GM21381 (cell line): Measurements from ENCODE around the gene EPHA8.

Experiments used
- ATAC-seq: cut with Tn5 transposase; IDR thresholded peaks from one replicate; pipeline ENCODE4 v1.9.1; 2021; ENCODE audit warnings: mild to moderate bottlenecking, moderate library complexity; ENCODE audit not compliant: unreplicated experiment

The EPHA8 gene

DNA sequence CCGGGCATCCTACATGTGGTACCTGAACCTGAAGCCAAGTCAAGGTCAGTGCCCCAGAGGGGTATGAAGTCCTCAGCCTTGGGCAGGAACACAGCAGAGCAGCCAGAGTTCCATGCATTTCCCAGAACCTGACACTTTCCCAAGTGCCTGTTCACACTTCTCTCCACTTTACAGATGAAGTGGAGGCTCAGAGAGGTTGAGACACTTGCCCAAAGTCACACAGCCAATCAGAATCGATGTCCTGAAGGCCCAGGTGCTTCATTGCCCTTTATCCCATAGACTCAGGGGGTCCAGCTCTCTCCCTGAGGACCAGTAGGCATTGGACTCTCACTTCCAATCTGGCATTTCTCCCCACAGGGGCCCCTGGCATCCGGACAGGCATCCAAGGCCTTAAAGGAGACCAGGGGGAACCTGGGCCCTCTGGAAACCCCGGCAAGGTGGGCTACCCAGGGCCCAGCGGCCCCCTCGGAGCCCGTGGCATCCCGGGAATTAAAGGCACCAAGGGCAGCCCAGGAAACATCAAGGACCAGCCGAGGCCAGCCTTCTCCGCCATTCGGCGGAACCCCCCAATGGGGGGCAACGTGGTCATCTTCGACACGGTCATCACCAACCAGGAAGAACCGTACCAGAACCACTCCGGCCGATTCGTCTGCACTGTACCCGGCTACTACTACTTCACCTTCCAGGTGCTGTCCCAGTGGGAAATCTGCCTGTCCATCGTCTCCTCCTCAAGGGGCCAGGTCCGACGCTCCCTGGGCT, 75.4 kb downstream of the EPHA8 start:
- ATAC-seq: no peak

DNA sequence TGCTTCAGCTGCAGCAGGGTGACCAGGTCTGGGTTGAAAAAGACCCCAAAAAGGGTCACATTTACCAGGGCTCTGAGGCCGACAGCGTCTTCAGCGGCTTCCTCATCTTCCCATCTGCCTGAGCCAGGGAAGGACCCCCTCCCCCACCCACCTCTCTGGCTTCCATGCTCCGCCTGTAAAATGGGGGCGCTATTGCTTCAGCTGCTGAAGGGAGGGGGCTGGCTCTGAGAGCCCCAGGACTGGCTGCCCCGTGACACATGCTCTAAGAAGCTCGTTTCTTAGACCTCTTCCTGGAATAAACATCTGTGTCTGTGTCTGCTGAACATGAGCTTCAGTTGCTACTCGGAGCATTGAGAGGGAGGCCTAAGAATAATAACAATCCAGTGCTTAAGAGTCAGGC, 76.0 kb downstream of the EPHA8 start:
- ATAC-seq: no peak

GRCh38 chr1:22641247-22641646, 78.0 kb downstream of the EPHA8 start:
- no peak for ATAC-seq

DNA sequence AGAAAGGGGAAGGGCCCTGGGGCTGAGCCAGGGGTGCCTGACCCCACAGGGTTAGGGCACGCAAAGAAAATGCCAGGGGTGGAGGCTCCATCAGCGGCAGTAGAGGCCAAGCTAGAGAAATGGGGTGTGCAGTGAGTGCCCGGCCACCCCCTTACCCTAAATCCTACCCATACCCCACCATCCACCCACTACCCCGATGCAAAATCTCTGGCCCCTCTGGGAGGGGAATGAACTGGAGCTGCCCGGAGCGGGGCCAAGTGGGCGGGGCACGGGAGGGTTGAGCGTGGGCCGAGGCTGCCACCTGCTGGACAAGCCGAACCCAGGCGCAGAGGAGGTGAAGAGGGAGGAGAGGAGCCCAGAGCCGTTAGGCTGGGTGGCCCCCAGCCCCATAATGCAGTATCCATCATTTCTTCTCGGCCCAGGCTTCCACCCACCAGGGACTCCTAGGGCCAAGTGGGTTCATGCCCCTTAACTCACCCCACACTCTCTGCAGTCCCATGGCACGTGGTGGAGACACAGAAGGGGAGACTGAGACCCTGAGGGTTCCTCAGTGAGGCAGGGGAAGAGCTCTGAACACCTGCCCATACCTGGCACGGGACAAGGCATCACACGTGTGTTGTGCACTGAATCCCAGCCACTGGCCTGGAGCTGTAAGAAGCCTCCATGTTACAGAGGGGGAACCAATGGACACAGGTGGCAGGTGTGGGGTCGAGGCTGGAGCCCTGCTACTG, 78.8 kb downstream of the EPHA8 start:
- no peak for ATAC-seq

- no peak for ATAC-seq
Measured at GRCh38 chr1:22643381-22643780, 80.1 kb downstream of the EPHA8 start, which contains the start of gene C1QC. C1QC (plus strand) TSS chr1:22643633; CDS start chr1:22644024, 391 bp downstream.

DNA sequence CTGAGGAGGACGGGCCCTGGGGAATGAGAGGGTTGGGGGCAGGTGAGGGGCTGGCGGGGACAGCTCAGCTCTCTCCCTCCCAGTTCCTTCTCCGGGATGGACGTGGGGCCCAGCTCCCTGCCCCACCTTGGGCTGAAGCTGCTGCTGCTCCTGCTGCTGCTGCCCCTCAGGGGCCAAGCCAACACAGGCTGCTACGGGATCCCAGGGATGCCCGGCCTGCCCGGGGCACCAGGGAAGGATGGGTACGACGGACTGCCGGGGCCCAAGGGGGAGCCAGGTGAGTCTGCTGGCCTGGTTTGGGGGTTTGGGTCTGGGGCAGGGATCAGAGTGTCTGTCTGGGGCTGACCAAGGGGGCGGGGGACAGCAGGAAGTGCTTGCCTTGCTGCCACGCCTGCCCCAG, 80.6 kb downstream of the EPHA8 start:
- no peak for ATAC-seq

- ATAC-seq: no peak
Measured at GRCh38 chr1:22645931-22646330, 82.6 kb downstream of the EPHA8 start.

- no peak for ATAC-seq
Measured at GRCh38 chr1:22646384-22646783, 83.1 kb downstream of the EPHA8 start.

DNA sequence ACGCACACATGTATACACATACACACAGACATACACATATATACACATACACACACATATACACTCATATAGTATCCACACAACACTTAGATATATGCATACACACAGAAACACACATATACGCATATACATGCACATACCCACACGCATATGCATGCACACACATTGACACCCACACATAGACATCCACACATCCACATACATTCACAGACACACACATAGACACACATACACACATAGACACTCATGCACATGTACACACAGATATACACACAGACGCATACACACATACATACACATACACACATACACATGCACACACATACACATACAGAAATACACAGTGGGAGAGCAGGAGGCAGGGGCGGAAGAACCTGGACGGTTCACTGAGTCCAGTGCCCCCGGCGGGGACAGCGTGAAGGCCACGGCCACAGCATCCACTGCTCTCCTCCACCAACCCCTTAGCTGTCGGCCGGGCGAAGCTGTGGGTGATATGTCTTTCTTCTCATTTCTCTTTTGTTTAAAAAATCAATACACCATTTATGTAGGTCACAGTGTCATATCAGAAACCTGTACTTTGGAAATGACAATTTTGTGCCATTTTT, 86.9 kb downstream of the EPHA8 start:
- ATAC-seq: no peak

GRCh38 chr1:22651941-22652856, 88.9 kb downstream of the EPHA8 start:
- ATAC-seq: no peak

- no peak for ATAC-seq
Measured at GRCh38 chr1:22652881-22653316, 89.6 kb downstream of the EPHA8 start, which contains the start of gene C1QB. C1QB (plus strand) TSS chr1:22653236; CDS start chr1:22659463, 6,227 bp downstream.
